Right lobe of liver (tissue), 6 donors: ENCODE data around the gene CHST15. TPM values are rescaled to one million over a fixed set of nuclear protein-coding genes. Genes with fewer than 3 reads are reported as not detected.

Experiments used
- ATAC-seq, 4 donors: fragments of 200-7000 bp; cut with Tn5 transposase; one replicate each; pipeline ENCODE4 v1.9.1; 2020; ENCODE audit warnings: mild to moderate bottlenecking in 4 of 4, moderate library complexity in 4 of 4
- DNase-seq, 3 donors: peaks; one replicate each; pipeline ENCODE4 v3.0.0-alpha.2; 2020
- H3K27ac ChIP-seq, 3 donors: fragments of 200-600 bp; one replicate each; pipeline ENCODE4 v1.8.0; 2022
- H3K27me3 ChIP-seq, 2 donors: fragments of 200-600 bp; one replicate each; pipeline ENCODE4 v1.8.0; 2022
- H3K36me3 ChIP-seq, 4 donors: fragments of 200-600 bp; sonication (generic) in 1 of 4; one replicate each; pipeline versions ENCODE4 v1.5.1 to v1.8.0; 2017 to 2022; ENCODE audit warnings: control low read depth in 1 of 4
- H3K4me1 ChIP-seq, 4 donors: fragments of 200-600 bp; sonication (generic) in 1 of 4; one replicate each; pipeline versions ENCODE4 v1.5.1 to v1.8.0; 2017 to 2022; ENCODE audit warnings: control low read depth in 1 of 4
- H3K4me3 ChIP-seq, 3 donors: fragments of 200-600 bp; one replicate each; pipeline ENCODE4 v1.8.0; 2022
- H3K9me3 ChIP-seq, 4 donors: fragments of 200-600 bp; sonication (generic) in 1 of 4; one replicate each; pipeline versions ENCODE4 v1.5.1 to v1.8.0; 2017 to 2022; ENCODE audit warnings: control low read depth in 1 of 4
- POLR2A ChIP-seq: fragments of 450-650 bp; IDR thresholded peaks from one replicate; pipeline ENCODE4 v1.6.1; 2017; ENCODE audit warnings: antibody characterized with exemption, mild to moderate bottlenecking
- WGBS: methylation state at CpG from one replicate; pipeline ENCODE4 v1.1.6; 2018; ENCODE audit warnings: low coverage, low lambda C conversion rate; ENCODE audit not compliant: insufficient coverage; ENCODE audit errors: missing lambda C conversion rate; 5-methylcytosine and 5-hydroxymethylcytosine counted together
- intact Hi-C, 2 donors: fragments of 100-400 bp; cut with DNase I; formaldehyde crosslinking; loops; one replicate each; pipeline versions ENCODE4 v1.11.2 to v1.14.1; 2022
- total RNA-seq, 6 experiments: library from RNA; depleted of rRNA in 2 of 6; stranded (reverse); fragments of >200 nt in 2 of 6; fragmentation: NEBNext Ultra II Directional in 3 of 6; extraction: Animal tissue kit (Norgen Biotek cat#: 25700) in 3 of 6; gene quantifications; one replicate each; pipeline versions ENCODE4 v1.1.0 to v1.2.4, GENCODE V29; 2016 to 2023
- TF ChIP-seq, protein P1 (sequence below), 4 donors: fragments of 200-600 bp in 3 of 4; fragments of 450-650 bp in 1 of 4; IDR thresholded peaks; one replicate each; pipeline versions ENCODE4 v1.5.1 to v1.8.0; 2016 to 2022; ENCODE audit warnings: antibody characterized with exemption in 4 of 4, mild to moderate bottlenecking in 2 of 4
- donor health status: DM: no; HTN: yes; CAD: no.
- donor health status: DM: no; HTN: no; CAD: no.
- donor health status: DM: no; HTN: no; CAD: no.
- donor health status: DM: no; HTN: yes; CAD: no.
- donor health status: DM: no; HTN: yes; CAD: no.

CHST15 gene
- total RNA-seq, 6 experiments from 2014 or later: 9.2 to 25.8 (median 11.8) TPM

DNA sequence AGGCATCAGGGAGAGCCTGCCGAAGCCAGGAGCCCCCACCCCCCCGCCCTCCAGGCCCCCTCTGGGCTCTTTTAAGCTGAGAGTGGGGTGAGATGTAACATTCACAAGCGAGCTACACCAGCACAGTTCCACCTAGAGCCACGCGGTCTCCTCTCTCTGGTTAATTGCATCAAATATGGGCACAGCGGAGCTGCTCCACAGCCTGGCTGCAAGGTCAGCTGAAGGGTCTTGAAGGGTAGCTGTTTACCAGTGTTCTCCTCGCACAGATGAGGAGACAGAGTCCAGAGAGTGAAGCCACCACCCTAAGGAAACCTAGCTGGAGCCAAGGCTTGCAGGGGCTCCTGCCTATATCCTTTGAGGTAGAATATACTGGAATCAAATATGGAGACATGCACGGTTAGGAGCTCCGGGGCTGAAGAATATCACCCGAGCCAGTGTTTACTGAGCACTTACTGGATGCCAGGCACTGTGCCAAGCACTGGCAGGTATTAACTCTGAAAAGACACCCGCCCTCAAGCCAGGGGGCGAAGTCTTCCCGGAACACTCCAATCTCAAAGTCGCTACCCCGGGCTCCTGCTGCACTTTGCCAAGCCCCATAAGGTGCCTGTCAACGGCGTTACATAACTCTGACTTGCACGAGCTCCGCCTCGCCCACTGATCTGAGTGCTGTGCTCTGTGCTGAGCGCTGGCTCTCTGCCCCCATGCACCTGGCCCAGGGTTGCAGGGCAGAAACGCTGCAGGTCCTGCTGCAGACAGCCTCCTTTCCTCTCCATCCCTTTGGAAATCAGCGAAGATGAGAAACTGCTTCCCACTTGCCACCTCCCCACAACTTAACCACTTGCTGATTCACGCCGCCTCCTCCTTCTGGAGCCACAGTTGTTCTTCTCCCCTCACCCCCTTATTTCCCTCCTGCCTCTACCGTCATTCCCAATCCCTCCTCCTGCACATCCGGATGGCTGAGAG is 5.4 kb downstream of the CHST15 start:
- WGBS: 50% methylated on average over 18 of the region's 27 CpGs
- TF ChIP-seq POLR2A: no peak
- TF ChIP-seq, protein P1, sequence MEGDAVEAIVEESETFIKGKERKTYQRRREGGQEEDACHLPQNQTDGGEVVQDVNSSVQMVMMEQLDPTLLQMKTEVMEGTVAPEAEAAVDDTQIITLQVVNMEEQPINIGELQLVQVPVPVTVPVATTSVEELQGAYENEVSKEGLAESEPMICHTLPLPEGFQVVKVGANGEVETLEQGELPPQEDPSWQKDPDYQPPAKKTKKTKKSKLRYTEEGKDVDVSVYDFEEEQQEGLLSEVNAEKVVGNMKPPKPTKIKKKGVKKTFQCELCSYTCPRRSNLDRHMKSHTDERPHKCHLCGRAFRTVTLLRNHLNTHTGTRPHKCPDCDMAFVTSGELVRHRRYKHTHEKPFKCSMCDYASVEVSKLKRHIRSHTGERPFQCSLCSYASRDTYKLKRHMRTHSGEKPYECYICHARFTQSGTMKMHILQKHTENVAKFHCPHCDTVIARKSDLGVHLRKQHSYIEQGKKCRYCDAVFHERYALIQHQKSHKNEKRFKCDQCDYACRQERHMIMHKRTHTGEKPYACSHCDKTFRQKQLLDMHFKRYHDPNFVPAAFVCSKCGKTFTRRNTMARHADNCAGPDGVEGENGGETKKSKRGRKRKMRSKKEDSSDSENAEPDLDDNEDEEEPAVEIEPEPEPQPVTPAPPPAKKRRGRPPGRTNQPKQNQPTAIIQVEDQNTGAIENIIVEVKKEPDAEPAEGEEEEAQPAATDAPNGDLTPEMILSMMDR (IDR thresholded peaks at IDR 0.05): no peak
- DNase-seq: peak in 2 of 3 donors; percentile 38 to 60
- intact Hi-C loops: no loop called here
- Histone ChIP-seq H3K27me3 (no peaks in the 10 kb centered on the region), H3K4me3 (no peak overlapping the region), H3K4me1 (peaks cover 0 to 7% (median 3%) of the 10 kb centered on the region in 4 donors), H3K36me3 (no peaks in the 10 kb centered on the region), H3K27ac (peak overlapping the region in 2 of 3 donors; percentile 18 to 26), H3K9me3 (no peaks in the 10 kb centered on the region)
- peak in 1 of 4 donors; percentile 36 for ATAC-seq

- Histone ChIP-seq H3K27me3 (no peaks in the 10 kb centered on the region), H3K4me3 (no peak overlapping the region), H3K4me1 (peaks cover 0 to 6% (median 0%) of the 10 kb centered on the region in 4 donors), H3K27ac (no peak overlapping the region), H3K36me3 (no peaks in the 10 kb centered on the region), H3K9me3 (no peaks in the 10 kb centered on the region)
- DNase-seq: no peak
- TF ChIP-seq POLR2A: no peak
- TF ChIP-seq, protein P1 (IDR thresholded peaks at IDR 0.05): no peak
- ATAC-seq: no peak
- intact Hi-C loops: no loop called here
- 65% methylated on average over 14 of the region's 18 CpGs for WGBS
These were observed 6.4 kb downstream of the CHST15 start for GRCh38 chr10:124086787-124087671.

GRCh38 chr10:124086097-124086710 is 7.2 kb downstream of the CHST15 start:
- ATAC-seq: no peak
- H3K4me1 ChIP-seq: peaks cover 0 to 6% (median 0%) of the 10 kb centered on the region in 4 donors
- no peaks in the 10 kb centered on the region for H3K36me3 ChIP-seq
- WGBS: 57% methylated on average over 12 of the region's 14 CpGs
- no peak for DNase-seq
- intact Hi-C loops: no loop called here
- H3K27me3 ChIP-seq: no peaks in the 10 kb centered on the region
- H3K4me3 ChIP-seq: no peak overlapping the region
- H3K9me3 ChIP-seq: no peaks in the 10 kb centered on the region
- TF ChIP-seq, protein P1 (IDR thresholded peaks at IDR 0.05): no peak
- no peak for TF ChIP-seq POLR2A
- no peak overlapping the region for H3K27ac ChIP-seq

DNA sequence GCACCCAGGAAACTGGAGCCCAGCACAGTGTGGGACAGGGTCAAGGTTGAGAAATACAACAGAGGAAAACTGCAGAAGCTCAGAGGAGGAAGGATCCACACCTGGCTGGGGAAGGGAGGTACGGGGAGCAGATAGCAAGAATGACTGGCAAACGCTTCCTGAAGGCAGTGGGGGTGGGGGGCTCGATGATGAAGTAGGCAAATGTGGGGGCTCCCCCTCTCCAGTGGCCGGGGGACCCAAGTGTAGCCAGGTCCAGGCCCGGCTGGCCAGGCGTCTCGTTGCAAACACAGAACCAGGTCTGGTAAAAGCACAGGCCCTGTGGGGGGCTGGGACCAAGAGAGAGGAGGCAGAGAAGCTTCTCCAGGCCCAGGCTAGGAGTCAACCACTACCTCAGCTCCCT is 7.7 kb downstream of the CHST15 start:
- Histone ChIP-seq H3K36me3 (no peaks in the 10 kb centered on the region), H3K4me3 (no peak overlapping the region), H3K27ac (no peak overlapping the region), H3K9me3 (no peaks in the 10 kb centered on the region), H3K27me3 (no peaks in the 10 kb centered on the region), H3K4me1 (peaks cover 0 to 6% (median 0%) of the 10 kb centered on the region in 4 donors)
- no peak for DNase-seq
- ATAC-seq: no peak
- WGBS: 64% methylated on average over 4 of the region's 7 CpGs
- no peak for TF ChIP-seq POLR2A
- TF ChIP-seq, protein P1 (IDR thresholded peaks at IDR 0.05): no peak
- intact Hi-C loops: no loop called here
